Motor neuron (in vitro differentiated cells): ENCODE results near the gene SOX13. TPM values are rescaled to one million over a fixed set of nuclear protein-coding genes. Genes with fewer than 3 reads are reported as not detected.

Experiments
- ATAC-seq, 8 experiments: fragments of 200-7000 bp; cut with Tn5 transposase; replicated peaks in 6 of 8; 2 replicates each; pipeline ENCODE4 v1.8.0; 2021; ENCODE audit warnings: mild to moderate bottlenecking in 8 of 8, moderate library complexity in 8 of 8
- H3K27ac ChIP-seq, 2 donors: fragments of 250-450 bp; sonication (Bioruptor Pico); 2 replicates each; pipeline ENCODE4 v1.9.0; 2021; ENCODE audit warnings: antibody characterized with exemption in 2 of 2, mild to moderate bottlenecking in 2 of 2, moderate library complexity in 1 of 2
- H3K4me1 ChIP-seq, 2 donors: fragments of 250-450 bp; sonication (Bioruptor Pico); replicated peaks in 1 of 2; 2 replicates each; pipeline ENCODE4 v1.6.1; 2021; ENCODE audit warnings: antibody characterized with exemption in 2 of 2, mild to moderate bottlenecking in 2 of 2, moderate library complexity in 1 of 2
- H3K4me3 ChIP-seq, 5 donors: fragments of 250-450 bp; sonication (Bioruptor Pico); 2 replicates each; pipeline ENCODE4 v1.9.0; 2021; ENCODE audit warnings: antibody characterized with exemption in 5 of 5, mild to moderate bottlenecking in 5 of 5, moderate library complexity in 4 of 5
- WGBS, 10 experiments: fragments of 450-650 bp; shearing (Covaris generic); methylation state at CpG; one replicate each; pipeline ENCODE4 v1.0.0; 2022; 5-methylcytosine and 5-hydroxymethylcytosine counted together
- in situ Hi-C, 9 experiments: fragments of 400-800 bp; cut with MboI; loops; one replicate each; pipeline ENCODE4 v1.15.0; 2021; ENCODE audit warnings: low sequenced_read_pairs in 9 of 9, low pct_unique_long_range_greater_than_20kb in 2 of 9; ENCODE audit not compliant: unreplicated experiment in 9 of 9
- total RNA-seq, 8 experiments: library from RNA; unstranded; fragments of 300-600 nt; gene quantifications; 2 replicates each; pipeline versions ENCODE4 v1.2.3 to v1.2.4, GENCODE V29; 2022

The SOX13 gene
- total RNA-seq, 8 experiments from 2014 or later, result 4.7 to 72.2 (median 18.0) TPM

GRCh38 chr1:204147406-204148383 lies 74.8 kb downstream of the SOX13 start:
- H3K27ac ChIP-seq, result no peak overlapping the region
- in situ Hi-C loops, result loop anchor here in 1 of 9 experiments (25.0 kb wide), 1 partner anchor 660 kb away; the partner anchor contains the start of genes OPTC and PRELP
- no peak for ATAC-seq
- peaks cover 12 to 30% of the 10 kb centered on the region in 2 donors for H3K4me1 ChIP-seq
- 25 to 90% (median 56%) methylated on average over 1 to 10 of the region's 13 CpGs; no CpG with 5 or more reads in 4 of the 10 experiments for WGBS, 10 experiments
- no peak overlapping the region for H3K4me3 ChIP-seq

- no peak for ATAC-seq
- in situ Hi-C loops, result loop anchor here in 1 of 9 experiments (25.0 kb wide), 1 partner anchor 662 kb away; the partner anchor contains the start of genes OPTC and PRELP
- peaks cover 17 to 33% of the 10 kb centered on the region in 2 donors for H3K4me1 ChIP-seq
Measured at GRCh38 chr1:204149107-204149506, 76.2 kb downstream of the SOX13 start.

GRCh38 chr1:204149635-204150565 lies 77.0 kb downstream of the SOX13 start:
- 0 to 100% (median 87%) methylated on average over 2 to 12 of the region's 16 CpGs; no CpG with 5 or more reads in 4 of the 10 experiments for WGBS, 10 experiments
- Histone ChIP-seq H3K4me3 (no peak overlapping the region), H3K4me1 (peaks cover 17 to 33% of the 10 kb centered on the region in 2 donors), H3K27ac (no peak overlapping the region)
- in situ Hi-C loops, result loop anchor here in 6 of 9 experiments (25.0 kb wide), 3 partner anchors 212 to 663 kb away; partner anchors contain the start of genes PLEKHA6 (in 6 of the 6), MDM4 (in 1 of the 6), OPTC (in 1 of the 6) and PRELP (in 1 of the 6)
- peak in 2 of 8 experiments; percentile 4 to 10 for ATAC-seq

More at GRCh38 chr1:204149107-204149506, 76.2 kb downstream of the SOX13 start:
- WGBS, 10 experiments, result 63 to 100% (median 91%) methylated on average over 1 to 2 of the region's 2 CpGs; no CpG with 5 or more reads in 6 of the 10 experiments
- no peak overlapping the region for H3K4me3 ChIP-seq
- H3K27ac ChIP-seq, result no peak overlapping the region

- 0 to 83% (median 33%) methylated on average over 1 to 5 of the region's 33 CpGs; no CpG with 5 or more reads in 4 of the 10 experiments for WGBS, 10 experiments
- peak; percentile 4 to 47 (median 15) for ATAC-seq
Measured at GRCh38 chr1:204150702-204151551, 78.0 kb downstream of the SOX13 start.

DNA sequence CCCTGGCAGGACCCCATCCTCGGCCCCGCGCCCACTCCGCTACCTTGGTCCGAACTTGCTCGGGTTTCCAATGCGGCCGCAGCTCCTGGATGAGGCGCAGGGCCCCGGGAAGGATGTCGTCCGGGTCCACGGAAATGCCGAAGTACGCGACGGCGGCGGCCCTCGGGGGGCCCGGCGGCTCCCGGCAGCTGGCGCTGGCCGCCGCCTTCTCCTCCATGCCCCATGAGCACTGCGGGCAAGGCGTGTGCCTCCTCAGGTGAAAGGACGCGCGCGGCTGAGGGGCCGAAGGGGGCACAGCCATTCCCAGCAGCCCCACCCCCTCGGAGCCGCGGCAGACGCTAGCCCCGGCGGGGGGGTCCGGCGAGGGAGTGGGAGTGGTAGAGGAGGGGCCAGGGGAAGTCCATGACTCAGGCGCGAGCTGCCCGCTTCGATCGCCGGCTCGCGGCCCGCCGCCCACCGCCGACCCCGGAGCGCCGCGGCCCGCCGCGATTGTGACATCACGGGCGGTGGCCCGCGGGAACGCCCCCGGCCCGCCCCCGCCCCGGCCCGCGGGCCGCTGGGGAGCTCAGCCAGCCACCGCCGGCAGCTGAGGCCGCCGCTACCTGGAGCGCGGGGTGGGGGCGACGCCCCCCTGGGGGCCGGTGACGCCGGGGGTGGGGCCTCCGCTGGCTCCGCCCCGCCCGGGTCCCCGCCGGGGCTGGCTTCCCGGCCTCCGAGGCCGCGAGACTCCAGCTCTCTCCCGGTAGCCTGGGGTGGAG lies 78.8 kb downstream of the SOX13 start, which contains the start of gene ETNK2:
Gene ETNK2, minus strand, starts transcription at position 493 of the 758 bp plus-strand sequence. Its CDS starts 192 bp downstream, at position 301.
- WGBS, 10 experiments, result 0 to 5% (median 3%) methylated on average over 3 to 14 of the region's 94 CpGs; no CpG with 5 or more reads in 7 of the 10 experiments
- peak within 1 kb of the TSS; percentile 33 to 59 for H3K27ac ChIP-seq
- peak; percentile 58 to 84 (median 80) for ATAC-seq

More at GRCh38 chr1:204150702-204151551, 78.0 kb downstream of the SOX13 start:
- Histone ChIP-seq H3K4me1 (peaks cover 17 to 33% of the 10 kb centered on the region in 2 donors), H3K4me3 (peak overlapping the region; percentile 46 to 65 (median 55)), H3K27ac (peak overlapping the region in 1 of 2 donors; percentile 59)
- in situ Hi-C loops, result loop anchor here in 6 of 9 experiments (25.0 kb wide), 2 partner anchors 211 to 361 kb away; partner anchors contain the start of genes PLEKHA6 (in 6 of the 6) and MDM4 (in 1 of the 6)

GRCh38 chr1:204152310-204153044 lies 79.6 kb downstream of the SOX13 start:
- in situ Hi-C loops, result loop anchor here in 6 of 9 experiments (25.0 kb wide), 2 partner anchors 210 to 360 kb away; partner anchors contain the start of genes PLEKHA6 (in 6 of the 6) and MDM4 (in 1 of the 6)
- Histone ChIP-seq H3K4me3 (peak overlapping the region; percentile 46 to 65 (median 55)), H3K4me1 (peaks cover 17 to 31% of the 10 kb centered on the region in 2 donors), H3K27ac (peak overlapping the region; percentile 33 to 59)
- WGBS, 10 experiments, result 20 to 33% methylated on average over 1 to 3 of the region's 25 CpGs; no CpG with 5 or more reads in 8 of the 10 experiments
- peak in 2 of 8 experiments; percentile 18 to 21 for ATAC-seq

More for the DNA sequence above, 78.8 kb downstream of the SOX13 start, which contains the start of gene ETNK2:
- Histone ChIP-seq H3K4me3 (peak within 1 kb of the TSS; percentile 46 to 65 (median 55)), H3K4me1 (peaks cover 17 to 33% of the 10 kb centered on the region in 2 donors)
- in situ Hi-C loops, result loop anchor here in 6 of 9 experiments (25.0 kb wide), 2 partner anchors 211 to 361 kb away; partner anchors contain the start of genes PLEKHA6 (in 6 of the 6) and MDM4 (in 1 of the 6)

GRCh38 chr1:204153667-204154066 lies 80.8 kb downstream of the SOX13 start:
- ATAC-seq, result no peak
- 40 to 100% (median 84%) methylated on average over 1 to 5 of the region's 5 CpGs; no CpG with 5 or more reads in 1 of the 10 experiments for WGBS, 10 experiments
- Histone ChIP-seq H3K27ac (no peak overlapping the region), H3K4me3 (no peak overlapping the region), H3K4me1 (peaks cover 14 to 21% of the 10 kb centered on the region in 2 donors)
- in situ Hi-C loops, result loop anchor here in 6 of 9 experiments (25.0 kb wide), 2 partner anchors 209 to 359 kb away; partner anchors contain the start of genes PLEKHA6 (in 6 of the 6) and MDM4 (in 1 of the 6)

DNA sequence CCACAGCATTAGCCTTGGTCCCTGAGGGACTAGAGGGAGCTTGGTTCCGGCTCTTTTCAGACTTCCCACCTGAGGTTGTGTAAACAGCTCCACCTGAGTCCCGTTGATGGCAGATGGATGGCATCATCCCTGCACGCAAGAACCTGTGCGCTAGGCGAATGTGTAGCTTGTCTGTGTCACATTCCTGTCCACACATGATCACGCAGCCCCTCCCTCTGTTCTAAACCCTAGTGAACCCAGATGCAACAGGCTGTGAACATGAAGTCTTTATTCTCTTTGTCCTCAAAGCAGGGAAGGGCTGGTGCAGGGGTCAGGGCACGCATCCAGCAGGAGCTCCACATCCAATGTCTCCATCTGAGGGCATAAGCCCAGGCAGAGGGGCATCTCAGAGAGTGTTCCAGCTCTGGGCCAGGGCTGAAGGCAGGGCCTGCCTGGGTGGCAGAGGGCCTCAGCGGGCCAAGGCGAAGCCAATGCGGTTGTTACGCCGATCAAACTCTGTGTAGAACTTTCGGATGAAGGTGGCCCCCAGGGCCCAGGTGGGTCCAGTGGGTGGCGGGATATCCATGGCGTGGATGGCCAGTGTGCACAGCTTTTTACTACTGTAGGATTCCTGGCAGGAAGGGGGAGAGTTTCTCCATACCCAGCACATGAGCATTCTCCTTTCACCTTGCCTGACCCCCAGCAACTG lies 81.8 kb downstream of the SOX13 start:
- Histone ChIP-seq H3K27ac (no peak overlapping the region), H3K4me3 (no peak overlapping the region), H3K4me1 (peaks cover 14 to 17% of the 10 kb centered on the region in 2 donors)
- in situ Hi-C loops, result loop anchor here in 6 of 9 experiments (25.0 kb wide), 2 partner anchors 208 to 358 kb away; partner anchors contain the start of genes PLEKHA6 (in 6 of the 6) and MDM4 (in 1 of the 6)
- no peak for ATAC-seq
- 70 to 93% (median 91%) methylated on average over 2 to 14 of the region's 15 CpGs; no CpG with 5 or more reads in 4 of the 10 experiments for WGBS, 10 experiments

- in situ Hi-C loops, result loop anchor here in 6 of 9 experiments (25.0 kb wide), 2 partner anchors 206 to 356 kb away; partner anchors contain the start of genes PLEKHA6 (in 6 of the 6) and MDM4 (in 1 of the 6)
- Histone ChIP-seq H3K4me1 (peaks cover 10 to 11% of the 10 kb centered on the region in 2 donors), H3K4me3 (no peak overlapping the region), H3K27ac (no peak overlapping the region)
- 0 to 90% (median 85%) methylated on average over 1 to 8 of the region's 10 CpGs; no CpG with 5 or more reads in 5 of the 10 experiments for WGBS, 10 experiments
- no peak for ATAC-seq
Measured at GRCh38 chr1:204155881-204156280, 83.0 kb downstream of the SOX13 start.
